GM23248 (cell line): ENCODE data around the gene AIRE. TPM values are rescaled to one million over a fixed set of nuclear protein-coding genes. Genes with fewer than 3 reads are reported as not detected.

ENCODE experiments used
- DNase-seq: peaks from one replicate; pipeline ENCODE4 v3.0.0-alpha.2; 2015
- H2AFZ ChIP-seq: fragments of 200-600 bp; sonication (generic); 2 replicates; pipeline ENCODE4 v1.6.1; 2016; ENCODE audit warnings: antibody characterized with exemption
- H3F3A ChIP-seq: fragments of 200-600 bp; sonication (generic); 2 replicates; pipeline ENCODE4 v1.6.1; 2016; ENCODE audit warnings: mild to moderate bottlenecking, antibody characterized with exemption, mixed run types; ENCODE audit not compliant: insufficient read depth
- H3K27ac ChIP-seq: fragments of 200-600 bp; sonication (generic); 2 replicates; pipeline ENCODE4 v1.5.1; 2016; ENCODE audit warnings: mild to moderate bottlenecking
- H3K27me3 ChIP-seq: fragments of 200-600 bp; sonication (generic); replicated peaks from 2 replicates; pipeline ENCODE4 v1.6.1; 2016; ENCODE audit warnings: mild to moderate bottlenecking; ENCODE audit not compliant: insufficient read depth
- H3K36me3 ChIP-seq: fragments of 200-600 bp; sonication (generic); 2 replicates; pipeline ENCODE4 v1.6.1; 2016; ENCODE audit warnings: low read depth, mild to moderate bottlenecking
- H3K4me1 ChIP-seq: fragments of 200-600 bp; sonication (generic); 2 replicates; pipeline ENCODE4 v1.6.1; 2016; ENCODE audit warnings: mild to moderate bottlenecking; ENCODE audit not compliant: insufficient read depth
- H3K4me2 ChIP-seq: fragments of 200-600 bp; sonication (generic); one replicate; pipeline ENCODE4 v1.6.1; 2016; ENCODE audit warnings: mild to moderate bottlenecking; ENCODE audit not compliant: unreplicated experiment
- H3K4me3 ChIP-seq: fragments of 200-600 bp; sonication (generic); 2 replicates; pipeline ENCODE4 v1.5.1; 2016; ENCODE audit warnings: mild to moderate bottlenecking
- H3K79me2 ChIP-seq: fragments of 200-600 bp; sonication (generic); 2 replicates; pipeline ENCODE4 v1.6.1; 2016; ENCODE audit warnings: mild to moderate bottlenecking; ENCODE audit not compliant: insufficient read depth
- H3K9ac ChIP-seq: fragments of 200-600 bp; sonication (generic); 2 replicates; pipeline ENCODE4 v1.6.1; 2016; ENCODE audit warnings: mild to moderate bottlenecking
- H3K9me2 ChIP-seq: fragments of 200-600 bp; sonication (generic); 2 replicates; pipeline ENCODE4 v1.6.1; 2016; ENCODE audit warnings: mixed run types, mild to moderate bottlenecking, moderate library complexity; ENCODE audit not compliant: insufficient read depth
- H3K9me3 ChIP-seq: fragments of 200-600 bp; sonication (generic); one replicate; pipeline ENCODE4 v1.6.1; 2017; ENCODE audit warnings: low read depth
- H4K20me1 ChIP-seq: fragments of 200-600 bp; sonication (generic); 2 replicates; pipeline ENCODE4 v1.6.0; 2016; ENCODE audit not compliant: insufficient read depth
- EZH2 ChIP-seq: fragments of 200-600 bp; sonication (generic); IDR thresholded peaks from 2 replicates; pipeline ENCODE4 v1.6.1; 2018; ENCODE audit warnings: antibody characterized with exemption, mild to moderate bottlenecking; ENCODE audit not compliant: insufficient read depth, poor library complexity, severe bottlenecking
- EZH2phosphoT487 ChIP-seq: fragments of 200-600 bp; sonication (generic); IDR thresholded peaks from 2 replicates; pipeline ENCODE4 v1.6.1; 2018; ENCODE audit warnings: antibody characterized with exemption, moderate library complexity, mild to moderate bottlenecking, low read depth; ENCODE audit not compliant: insufficient read depth
- WGBS, 2 experiments: methylation state at CpG; one replicate each; pipeline ENCODE4 v1.1.6; 2015 to 2017; ENCODE audit warnings: low lambda C conversion rate in 2 of 2, low coverage in 1 of 2; ENCODE audit errors: missing lambda C conversion rate in 2 of 2; 5-methylcytosine and 5-hydroxymethylcytosine counted together
- in situ Hi-C: fragments of 300-500 bp; cut with MboI; formaldehyde crosslinking; loops from 2 replicates; pipeline ENCODE4 v1.15.0; 2020
- polyA plus RNA-seq: library from polyadenylated mRNA; unstranded; fragments of >200 nt; fragmentation: Nextera tagmentation; extraction: Ambion mirVana; gene quantifications from 2 replicates; pipeline ENCODE4 v1.2.1, GENCODE V29; 2016
- total RNA-seq: library from RNA; depleted of rRNA; stranded (reverse); fragments of >200 nt; shearing (Covaris generic); gene quantifications from 2 replicates; pipeline ENCODE4 v1.2.3, GENCODE V29; 2014

AIRE gene
- total and polyA plus RNA-seq, 2 experiments from 2014 or later = not detected

DNA sequence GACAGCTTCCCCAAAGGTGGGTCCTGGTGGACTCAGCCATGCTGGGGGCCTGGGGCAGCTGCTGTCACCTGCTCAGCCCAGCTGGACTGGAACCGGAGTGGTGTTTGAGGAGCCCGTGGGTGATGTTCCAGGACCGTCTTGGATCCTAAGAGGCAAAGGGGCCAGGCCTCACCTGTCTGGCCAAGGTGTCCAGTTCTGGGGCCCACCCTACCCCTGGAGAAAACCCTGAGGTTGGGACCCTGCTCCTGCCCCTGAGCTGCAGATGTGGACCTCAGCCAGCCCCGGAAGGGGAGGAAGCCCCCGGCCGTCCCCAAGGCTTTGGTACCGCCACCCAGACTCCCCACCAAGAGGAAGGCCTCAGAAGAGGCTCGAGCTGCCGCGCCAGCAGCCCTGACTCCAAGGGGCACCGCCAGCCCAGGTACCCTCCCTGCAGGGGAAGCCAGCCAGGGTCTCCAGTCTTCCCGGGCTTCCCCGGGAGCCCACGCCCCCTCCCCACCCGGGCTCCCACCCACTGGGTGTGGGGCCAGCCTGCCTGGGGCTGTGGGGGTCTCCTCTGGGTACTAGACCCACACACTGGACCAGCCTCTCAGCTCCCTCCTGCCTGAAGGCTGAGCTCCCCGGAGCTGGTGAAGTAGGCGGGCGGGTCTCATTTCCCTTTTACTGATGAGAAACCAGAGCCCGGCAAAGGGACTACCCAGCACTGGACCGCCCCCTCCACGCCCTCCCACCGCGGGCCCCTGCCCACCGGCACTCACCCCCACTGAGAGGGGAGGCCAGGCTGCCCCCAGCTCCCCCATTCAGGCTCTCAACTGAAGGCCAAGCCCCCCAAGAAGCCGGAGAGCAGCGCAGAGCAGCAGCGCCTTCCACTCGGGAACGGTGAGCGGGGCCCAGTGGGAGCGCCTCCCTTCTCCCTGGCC is 1.3 kb downstream of the AIRE start:
- H3K9ac ChIP-seq = no peak overlapping the region
- H3K9me3 ChIP-seq = no peaks in the 10 kb centered on the region
- no peak for TF ChIP-seq EZH2phosphoT487
- TF ChIP-seq EZH2 = no peak
- H3K79me2 ChIP-seq = no peaks in the 10 kb centered on the region
- H3K4me2 ChIP-seq = no peak overlapping the region
- H3K27me3 ChIP-seq = no peaks in the 10 kb centered on the region
- H4K20me1 ChIP-seq = no peaks in the 10 kb centered on the region
- 54 to 80% methylated on average over 13 to 31 of the region's 31 CpGs for WGBS, 2 experiments
- no peaks in the 10 kb centered on the region for H3K36me3 ChIP-seq
- no peaks in the 10 kb centered on the region for H3K4me1 ChIP-seq
- DNase-seq = no peak
- no peaks in the 10 kb centered on the region for H3F3A ChIP-seq
- in situ Hi-C loops = no loop called here
- no peak overlapping the region for H3K27ac ChIP-seq
- no peak overlapping the region for H2AFZ ChIP-seq
- H3K4me3 ChIP-seq = no peak overlapping the region
- H3K9me2 ChIP-seq = no peaks in the 10 kb centered on the region

DNA sequence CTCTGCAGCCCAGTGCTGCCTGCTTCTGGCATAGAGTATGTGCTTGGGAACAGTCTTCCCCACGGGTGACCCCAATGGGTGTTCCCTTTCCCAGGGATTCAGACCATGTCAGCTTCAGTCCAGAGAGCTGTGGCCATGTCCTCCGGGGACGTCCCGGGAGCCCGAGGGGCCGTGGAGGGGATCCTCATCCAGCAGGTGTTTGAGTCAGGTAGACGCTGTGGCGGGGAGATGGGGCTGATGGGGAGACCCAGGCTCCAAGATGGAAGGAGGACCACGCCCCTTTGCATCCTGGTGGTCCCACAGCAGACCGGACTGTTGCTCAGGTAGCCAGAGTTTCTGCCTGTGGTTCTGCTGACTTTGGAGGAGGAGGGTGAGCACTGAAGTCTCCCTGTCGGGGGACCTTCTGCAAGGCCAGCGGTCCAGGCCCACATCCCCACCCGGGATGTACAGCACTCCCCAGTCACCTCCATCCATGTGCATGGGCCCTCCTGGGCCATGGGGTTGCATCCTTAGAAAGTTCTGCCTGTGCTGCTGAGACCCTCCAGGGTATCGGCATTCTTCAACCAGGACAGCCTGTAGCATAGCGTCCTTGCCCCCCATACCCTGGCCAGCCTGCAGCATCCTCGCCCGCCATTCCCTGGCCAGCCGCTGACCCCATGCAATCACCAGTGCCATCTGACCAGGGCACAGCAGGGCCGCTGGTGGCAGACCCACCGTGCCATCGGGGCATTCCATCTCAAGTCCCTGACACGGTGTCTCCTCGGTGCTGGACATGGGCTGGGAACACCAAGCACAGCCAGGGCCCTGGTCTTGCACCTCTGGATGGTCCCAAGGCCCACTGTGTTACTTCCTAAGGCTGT is 2.8 kb downstream of the AIRE start:
- Histone ChIP-seq H3K4me1 (no peaks in the 10 kb centered on the region), H3F3A (no peaks in the 10 kb centered on the region), H3K36me3 (no peaks in the 10 kb centered on the region), H4K20me1 (no peaks in the 10 kb centered on the region), H3K27me3 (no peaks in the 10 kb centered on the region), H3K9me3 (no peaks in the 10 kb centered on the region), H2AFZ (no peak overlapping the region), H3K4me3 (no peak overlapping the region), H3K27ac (no peak overlapping the region), H3K79me2 (no peaks in the 10 kb centered on the region), H3K9me2 (no peaks in the 10 kb centered on the region), H3K4me2 (no peak overlapping the region), H3K9ac (no peak overlapping the region)
- 76 to 78% methylated on average over 19 to 23 of the region's 23 CpGs for WGBS, 2 experiments
- no peak for TF ChIP-seq EZH2phosphoT487
- TF ChIP-seq EZH2 = no peak
- no peak for DNase-seq
- in situ Hi-C loops = no loop called here

DNA sequence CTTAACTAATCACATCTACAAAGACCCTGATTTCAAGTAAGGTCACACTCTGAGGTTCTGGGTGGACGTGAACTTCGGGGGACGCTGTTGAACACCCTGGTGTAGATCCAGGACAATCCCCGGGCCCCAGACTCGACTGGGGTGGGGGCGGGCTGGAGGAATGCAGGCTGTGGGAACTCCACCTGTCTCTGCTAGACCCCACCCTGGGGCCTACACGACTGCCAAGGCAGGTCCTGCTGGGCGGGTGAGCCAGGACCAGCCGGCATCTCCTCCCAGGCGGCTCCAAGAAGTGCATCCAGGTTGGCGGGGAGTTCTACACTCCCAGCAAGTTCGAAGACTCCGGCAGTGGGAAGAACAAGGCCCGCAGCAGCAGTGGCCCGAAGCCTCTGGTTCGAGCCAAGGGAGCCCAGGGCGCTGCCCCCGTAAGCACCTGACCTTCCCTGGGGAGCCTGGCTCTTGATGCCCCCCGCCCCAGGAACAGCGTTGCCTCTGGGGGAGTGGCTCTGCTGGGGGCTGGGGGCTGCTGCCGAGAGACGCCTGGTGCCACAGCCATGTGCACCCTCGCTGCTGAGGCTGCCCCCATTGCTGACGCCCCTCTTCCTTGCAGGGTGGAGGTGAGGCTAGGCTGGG is 3.8 kb downstream of the AIRE start:
- 73 to 77% methylated on average over 20 to 22 of the region's 24 CpGs for WGBS, 2 experiments
- Histone ChIP-seq H3K36me3 (no peaks in the 10 kb centered on the region), H3K4me2 (no peak overlapping the region), H3K9me2 (no peaks in the 10 kb centered on the region), H3K4me3 (no peak overlapping the region), H2AFZ (no peak overlapping the region), H3K4me1 (no peaks in the 10 kb centered on the region), H3F3A (no peaks in the 10 kb centered on the region), H3K27me3 (no peaks in the 10 kb centered on the region), H3K27ac (no peak overlapping the region), H3K79me2 (no peaks in the 10 kb centered on the region), H3K9ac (no peak overlapping the region), H3K9me3 (no peaks in the 10 kb centered on the region), H4K20me1 (no peaks in the 10 kb centered on the region)
- TF ChIP-seq EZH2 (no peak), EZH2phosphoT487 (no peak)
- in situ Hi-C loops = no loop called here
- DNase-seq = no peak
